Naive B cell (primary cell): ENCODE data around the gene XPC. TPM values are rescaled to one million over a fixed set of nuclear protein-coding genes. Genes with fewer than 3 reads are reported as not detected.
A peak's percentile ranks its signal among the peaks of the same experiment; 100 is the strongest.
"Not testable (repeated sequence)": the region's sequence is repeated elsewhere in the genome, so short reads cannot be mapped to it uniquely, and the experiment has no call there.

ENCODE experiments used
- ATAC-seq, 2 donors: fragments of 150-1000 bp; cut with Tn5 transposase; 2 replicates each; pipeline ENCODE4 v1.10.0; 2021; ENCODE audit warnings: low read depth in 2 of 2, mild to moderate bottlenecking in 2 of 2, moderate library complexity in 2 of 2
- DNase-seq: peaks from one replicate; pipeline ENCODE4 v3.0.0; 2022
- H3K27ac Mint-ChIP-seq, 6 donors: one replicate each; pipeline ENCODE4 v1.8.0; 2020 to 2022; ENCODE audit warnings: mild to moderate bottlenecking in 6 of 6, mixed read lengths in 6 of 6, moderate library complexity in 5 of 6, inconsistent platforms in 2 of 6
- H3K27me3 Mint-ChIP-seq, 3 donors: one replicate each; pipeline ENCODE4 v1.8.0; 2021 to 2022; ENCODE audit warnings: mixed read lengths in 3 of 3, mild to moderate bottlenecking in 1 of 3
- H3K36me3 Mint-ChIP-seq, 2 donors: one replicate each; pipeline ENCODE4 v1.8.0; 2020 to 2022; ENCODE audit warnings: mixed read lengths in 2 of 2, inconsistent platforms in 1 of 2, mild to moderate bottlenecking in 1 of 2
- H3K4me1 Mint-ChIP-seq, 3 donors: one replicate each; pipeline ENCODE4 v1.8.0; 2020 to 2022; ENCODE audit warnings: mixed read lengths in 3 of 3, inconsistent platforms in 1 of 3, mild to moderate bottlenecking in 1 of 3, moderate library complexity in 1 of 3
- H3K4me3 Mint-ChIP-seq, 8 donors: one replicate each; pipeline ENCODE4 v1.8.0; 2020 to 2022; ENCODE audit warnings: mild to moderate bottlenecking in 8 of 8, mixed read lengths in 8 of 8, moderate library complexity in 8 of 8, inconsistent platforms in 2 of 8
- H3K9me3 Mint-ChIP-seq, 7 donors: one replicate each; pipeline ENCODE4 v1.8.0; 2020 to 2022; ENCODE audit warnings: mixed read lengths in 7 of 7, mild to moderate bottlenecking in 5 of 7, inconsistent platforms in 2 of 7, moderate library complexity in 1 of 7
- polyA plus RNA-seq, 6 donors: library from polyadenylated mRNA; unstranded; fragments of 300-500 nt; fragmentation: Illumina TruSeq; gene quantifications; one replicate each; pipeline ENCODE4 v1.2.3, GENCODE V29; 2021; ENCODE audit warnings: low read depth in 6 of 6

The XPC gene
- polyA plus RNA-seq: 10 to 100 TPM in 5 of 6 donors, 1 to 10 TPM in 1; 10.0 to 36.6 (median 32.3) TPM

DNA sequence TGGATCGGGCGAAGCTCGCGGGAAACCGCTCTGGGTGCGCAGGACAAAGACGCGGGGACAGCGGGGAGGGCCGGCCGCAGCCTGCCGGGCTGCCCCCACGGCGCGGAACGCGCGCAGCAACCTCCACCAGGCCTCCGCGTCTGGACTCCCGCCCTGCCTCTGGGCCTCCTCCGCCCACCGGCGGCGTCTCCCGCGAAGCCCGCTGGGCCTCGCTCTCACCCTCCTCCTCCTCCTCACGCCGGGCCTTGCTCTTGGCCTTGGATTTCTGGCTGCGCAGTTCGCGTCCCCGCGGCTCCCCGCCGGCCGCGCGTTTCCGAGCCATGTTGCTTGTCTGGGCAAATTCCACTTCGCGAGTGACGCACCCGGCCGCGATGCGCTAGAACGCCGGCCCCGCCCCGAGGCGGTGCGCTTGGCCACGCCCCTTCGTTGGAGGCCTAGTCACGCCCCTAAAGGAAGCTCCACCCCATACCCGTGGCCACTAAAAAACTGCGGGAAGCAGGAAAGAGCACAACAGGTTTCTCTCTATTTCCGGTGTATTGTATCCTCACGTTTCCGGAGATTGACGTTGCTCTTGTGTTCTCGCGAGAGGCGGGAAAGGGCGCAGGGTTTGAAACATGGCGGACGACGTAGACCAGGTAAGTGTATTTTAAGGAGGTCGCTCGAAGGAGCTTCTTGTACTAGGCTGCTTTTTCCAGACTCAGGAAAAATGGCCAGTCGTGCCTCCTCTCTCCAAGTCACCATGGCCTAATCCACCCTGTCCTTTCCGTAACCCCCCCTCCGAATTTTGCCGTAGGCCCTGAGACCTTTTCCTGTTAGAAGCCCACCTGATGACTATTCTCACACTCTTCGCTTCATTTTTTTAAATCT is at the start of gene XPC, which contains the start of gene LSM3:
Gene XPC, minus strand, starts transcription at position 355 of the 867 bp plus-strand sequence. Its CDS starts 33 bp downstream, at position 322.
Gene LSM3, plus strand, starts transcription at position 571 of the 867 bp plus-strand sequence. Its CDS starts 44 bp downstream, at position 615.
- peaks cover 0 to 11% of the 10 kb centered on the region in 2 donors for H3K36me3 Mint-ChIP-seq
- ATAC-seq: peak; percentile 87 to 88
- H3K4me3 Mint-ChIP-seq: peak within 1 kb of the TSS; percentile 93 to 99 (median 99)
- peak; percentile 100 for DNase-seq
- no peaks in the 10 kb centered on the region for H3K27me3 Mint-ChIP-seq
- peak within 1 kb of the TSS; percentile 99 to 100 (median 100) for H3K27ac Mint-ChIP-seq
- peaks cover 46 to 54% (median 51%) of the 10 kb centered on the region in 3 donors for H3K4me1 Mint-ChIP-seq
- peaks cover 0 to 2% (median 0%) of the 10 kb centered on the region in 7 donors for H3K9me3 Mint-ChIP-seq

DNA sequence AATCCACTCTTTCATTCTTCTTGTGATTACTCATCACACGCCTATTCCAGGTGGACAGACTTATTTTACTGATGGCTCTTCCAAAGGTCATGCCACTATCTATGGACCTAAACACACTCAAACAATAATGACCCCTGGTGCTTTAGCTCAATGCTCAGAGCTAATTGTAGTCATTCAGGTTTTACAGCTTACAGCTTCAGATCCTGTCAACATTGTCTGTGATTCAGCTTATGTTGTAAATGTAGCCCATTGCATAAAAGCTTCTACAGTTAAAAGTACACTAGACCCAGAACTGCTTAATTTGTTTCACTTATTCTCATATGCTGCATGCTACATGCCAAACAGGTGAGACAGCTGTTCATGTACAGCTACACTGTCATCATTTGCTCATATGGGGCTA is 49.5 kb upstream of the XPC start:
- H3K36me3 Mint-ChIP-seq: peaks cover 0 to 6% of the 10 kb centered on the region in 2 donors
- H3K4me3 Mint-ChIP-seq: no peak overlapping the region
- ATAC-seq (no peak), DNase-seq (no peak)
- peaks cover 0 to 38% (median 34%) of the 10 kb centered on the region in 3 donors for H3K27me3 Mint-ChIP-seq
- H3K4me1 Mint-ChIP-seq: peaks cover 0 to 24% (median 2%) of the 10 kb centered on the region in 3 donors
- peaks cover 2 to 11% (median 6%) of the 10 kb centered on the region in 7 donors for H3K9me3 Mint-ChIP-seq
- peak overlapping the region in 1 of 6 donors; percentile 32 for H3K27ac Mint-ChIP-seq

GRCh38 chr3:14226351-14226750 is 48.0 kb upstream of the XPC start:
- H3K4me3 Mint-ChIP-seq, ATAC-seq, DNase-seq, H3K27ac Mint-ChIP-seq, H3K36me3 Mint-ChIP-seq: not testable (repeated sequence)
- Mint-ChIP-seq H3K4me1 (peaks cover 0 to 20% (median 2%) of the 10 kb centered on the region in 3 donors), H3K9me3 (peaks cover 5 to 22% (median 12%) of the 10 kb centered on the region in 7 donors), H3K27me3 (peaks cover 0 to 33% (median 33%) of the 10 kb centered on the region in 3 donors)

DNA sequence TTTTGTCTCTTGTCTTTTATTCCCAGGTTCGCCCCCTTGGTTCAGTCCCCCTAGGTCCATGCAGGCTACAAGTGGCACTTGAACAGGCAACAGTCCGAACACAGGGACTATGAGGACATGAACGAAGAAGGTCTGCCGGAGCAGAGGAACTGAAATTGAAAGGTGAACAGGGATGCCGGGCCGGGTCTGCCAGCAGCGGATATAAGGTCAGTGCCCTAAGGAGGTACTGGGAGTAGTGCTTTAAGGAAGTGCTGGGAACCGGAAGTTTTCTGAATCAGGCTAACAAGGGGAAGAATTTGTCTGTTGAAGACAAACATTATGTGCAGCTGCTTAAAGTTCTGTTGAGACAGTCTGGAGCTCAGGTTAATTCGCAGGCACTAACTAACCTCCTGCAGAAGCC is 47.0 kb upstream of the XPC start:
- peak in 1 of 2 donors; percentile 53 for ATAC-seq
- peak overlapping the region in 2 of 6 donors; percentile 12 to 67 for H3K27ac Mint-ChIP-seq
- H3K9me3 Mint-ChIP-seq: peaks cover 5 to 31% (median 19%) of the 10 kb centered on the region in 7 donors
- DNase-seq: peak; percentile 8
- peaks cover 0 to 20% (median 2%) of the 10 kb centered on the region in 3 donors for H3K4me1 Mint-ChIP-seq
- H3K4me3 Mint-ChIP-seq: peak overlapping the region in 5 of 8 donors; percentile 4 to 78 (median 35)
- H3K27me3 Mint-ChIP-seq: peaks cover 0 to 32% (median 28%) of the 10 kb centered on the region in 3 donors
- H3K36me3 Mint-ChIP-seq: peaks cover 0 to 17% of the 10 kb centered on the region in 2 donors

GRCh38 chr3:14224895-14225294 is 46.5 kb upstream of the XPC start:
- peaks cover 5 to 36% (median 23%) of the 10 kb centered on the region in 7 donors for H3K9me3 Mint-ChIP-seq
- peaks cover 0 to 32% (median 30%) of the 10 kb centered on the region in 3 donors for H3K27me3 Mint-ChIP-seq
- peaks cover 0 to 20% (median 2%) of the 10 kb centered on the region in 3 donors for H3K4me1 Mint-ChIP-seq
- peak overlapping the region in 2 of 8 donors; percentile 37 to 78 for H3K4me3 Mint-ChIP-seq
- ATAC-seq: no peak
- peak overlapping the region in 1 of 6 donors; percentile 13 for H3K27ac Mint-ChIP-seq
- no peak for DNase-seq
- peaks cover 0 to 22% of the 10 kb centered on the region in 2 donors for H3K36me3 Mint-ChIP-seq

DNA sequence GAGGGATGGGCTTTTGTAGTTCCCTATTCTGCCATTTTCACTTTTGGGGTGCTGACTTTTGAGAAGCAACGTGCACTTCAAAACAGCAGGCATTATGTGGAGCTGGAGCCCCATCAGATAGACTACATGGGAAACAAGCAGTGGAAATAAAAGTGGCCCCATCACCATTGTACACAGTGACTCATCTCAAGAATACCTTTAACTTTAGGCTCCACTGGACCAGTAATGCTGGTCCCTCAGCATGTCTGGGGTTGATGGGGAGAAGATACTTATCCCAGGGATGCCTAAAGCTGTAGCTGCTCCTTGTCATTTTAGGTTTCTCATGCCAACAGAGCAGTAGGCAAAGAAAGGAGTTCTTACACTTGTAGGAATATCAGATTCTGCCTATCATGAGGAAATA is 45.2 kb upstream of the XPC start:
- no peak overlapping the region for H3K27ac Mint-ChIP-seq
- H3K4me1 Mint-ChIP-seq: peaks cover 0 to 15% (median 0%) of the 10 kb centered on the region in 3 donors
- ATAC-seq: no peak

GRCh38 chr3:14222900-14223594 is 44.6 kb upstream of the XPC start:
- Mint-ChIP-seq H3K4me1 (peaks cover 0 to 11% (median 0%) of the 10 kb centered on the region in 3 donors), H3K27ac (no peak overlapping the region), H3K9me3 (peaks cover 5 to 42% (median 24%) of the 10 kb centered on the region in 7 donors), H3K4me3 (no peak overlapping the region), H3K27me3 (peaks cover 2 to 36% (median 31%) of the 10 kb centered on the region in 3 donors), H3K36me3 (peaks cover 0 to 25% of the 10 kb centered on the region in 2 donors)
- no peak for DNase-seq
- no peak for ATAC-seq

More for the DNA sequence above, 45.2 kb upstream of the XPC start:
- DNase-seq: no peak
- Mint-ChIP-seq H3K27me3 (peaks cover 0 to 36% (median 32%) of the 10 kb centered on the region in 3 donors), H3K9me3 (peaks cover 5 to 42% (median 24%) of the 10 kb centered on the region in 7 donors), H3K4me3 (no peak overlapping the region), H3K36me3 (peaks cover 0 to 25% of the 10 kb centered on the region in 2 donors)

GRCh38 chr3:14222457-14222856 is 44.1 kb upstream of the XPC start:
- no peak for ATAC-seq

GRCh38 chr3:14221902-14222301 is 43.5 kb upstream of the XPC start:
- H3K27me3 Mint-ChIP-seq: peaks cover 3 to 39% (median 31%) of the 10 kb centered on the region in 3 donors
- DNase-seq (no peak), ATAC-seq (no peak)
- peaks cover 0 to 11% (median 0%) of the 10 kb centered on the region in 3 donors for H3K4me1 Mint-ChIP-seq
- H3K9me3 Mint-ChIP-seq: peaks cover 5 to 42% (median 24%) of the 10 kb centered on the region in 7 donors
- no peak overlapping the region for H3K27ac Mint-ChIP-seq
- H3K36me3 Mint-ChIP-seq: peaks cover 0 to 25% of the 10 kb centered on the region in 2 donors
- H3K4me3 Mint-ChIP-seq: no peak overlapping the region

More at GRCh38 chr3:14222457-14222856, 44.1 kb upstream of the XPC start:
- Mint-ChIP-seq H3K9me3 (peaks cover 5 to 42% (median 24%) of the 10 kb centered on the region in 7 donors), H3K4me3 (no peak overlapping the region), H3K27me3 (peaks cover 3 to 39% (median 31%) of the 10 kb centered on the region in 3 donors), H3K27ac (no peak overlapping the region), H3K36me3 (peaks cover 0 to 25% of the 10 kb centered on the region in 2 donors), H3K4me1 (peaks cover 0 to 11% (median 0%) of the 10 kb centered on the region in 3 donors)
- no peak for DNase-seq

GRCh38 chr3:14220933-14221332 is 42.5 kb upstream of the XPC start:
- DNase-seq (no peak), ATAC-seq (no peak)
- peaks cover 0 to 25% of the 10 kb centered on the region in 2 donors for H3K36me3 Mint-ChIP-seq
- no peak overlapping the region for H3K4me3 Mint-ChIP-seq
- peaks cover 0 to 8% (median 0%) of the 10 kb centered on the region in 3 donors for H3K4me1 Mint-ChIP-seq
- peaks cover 5 to 42% (median 24%) of the 10 kb centered on the region in 7 donors for H3K9me3 Mint-ChIP-seq
- peaks cover 3 to 39% (median 31%) of the 10 kb centered on the region in 3 donors for H3K27me3 Mint-ChIP-seq
- H3K27ac Mint-ChIP-seq: no peak overlapping the region

GRCh38 chr3:14218355-14218754 is 40.0 kb upstream of the XPC start:
- Mint-ChIP-seq H3K9me3 (peaks cover 5 to 41% (median 22%) of the 10 kb centered on the region in 7 donors), H3K27me3 (peaks cover 3 to 25% (median 25%) of the 10 kb centered on the region in 3 donors), H3K4me3 (peak overlapping the region in 1 of 8 donors; percentile 33), H3K4me1 (no peaks in the 10 kb centered on the region), H3K36me3 (peaks cover 0 to 25% of the 10 kb centered on the region in 2 donors), H3K27ac (no peak overlapping the region)
- DNase-seq: no peak
- no peak for ATAC-seq

GRCh38 chr3:14216257-14217048 is 38.1 kb upstream of the XPC start:
- H3K27ac Mint-ChIP-seq: peak overlapping the region in 4 of 6 donors; percentile 32 to 89 (median 58)
- peaks cover 3 to 15% (median 8%) of the 10 kb centered on the region in 3 donors for H3K27me3 Mint-ChIP-seq
- peak; percentile 28 for DNase-seq
- peak overlapping the region in 6 of 8 donors; percentile 26 to 88 (median 62) for H3K4me3 Mint-ChIP-seq
- peaks cover 0 to 16% of the 10 kb centered on the region in 2 donors for H3K36me3 Mint-ChIP-seq
- H3K4me1 Mint-ChIP-seq: no peaks in the 10 kb centered on the region
- peak; percentile 53 to 84 for ATAC-seq
- H3K9me3 Mint-ChIP-seq: peaks cover 0 to 22% (median 14%) of the 10 kb centered on the region in 7 donors
